ENCODE results near the gene C6orf62.

DNA sequence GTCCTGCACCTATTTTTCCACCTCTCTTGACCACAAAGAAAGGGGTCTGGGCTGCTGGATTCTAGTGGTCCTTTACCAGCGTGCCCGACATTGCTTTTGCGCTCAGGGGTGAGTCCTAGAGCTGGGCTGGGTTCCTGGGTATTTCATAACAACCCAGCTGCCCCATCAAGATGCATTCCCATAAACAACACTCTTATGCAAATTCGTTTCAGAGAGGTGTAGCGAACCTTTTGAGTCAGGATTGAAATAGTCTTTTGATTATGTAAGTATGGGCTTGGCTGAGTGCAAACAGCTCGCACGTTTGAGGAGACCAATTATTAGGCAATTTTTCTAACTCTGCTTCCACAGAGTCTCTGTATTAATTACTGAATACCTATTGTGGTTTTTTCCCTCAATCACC is 38.4 kb downstream of the C6orf62 start:
- TF ChIP-seq, protein P1, sequence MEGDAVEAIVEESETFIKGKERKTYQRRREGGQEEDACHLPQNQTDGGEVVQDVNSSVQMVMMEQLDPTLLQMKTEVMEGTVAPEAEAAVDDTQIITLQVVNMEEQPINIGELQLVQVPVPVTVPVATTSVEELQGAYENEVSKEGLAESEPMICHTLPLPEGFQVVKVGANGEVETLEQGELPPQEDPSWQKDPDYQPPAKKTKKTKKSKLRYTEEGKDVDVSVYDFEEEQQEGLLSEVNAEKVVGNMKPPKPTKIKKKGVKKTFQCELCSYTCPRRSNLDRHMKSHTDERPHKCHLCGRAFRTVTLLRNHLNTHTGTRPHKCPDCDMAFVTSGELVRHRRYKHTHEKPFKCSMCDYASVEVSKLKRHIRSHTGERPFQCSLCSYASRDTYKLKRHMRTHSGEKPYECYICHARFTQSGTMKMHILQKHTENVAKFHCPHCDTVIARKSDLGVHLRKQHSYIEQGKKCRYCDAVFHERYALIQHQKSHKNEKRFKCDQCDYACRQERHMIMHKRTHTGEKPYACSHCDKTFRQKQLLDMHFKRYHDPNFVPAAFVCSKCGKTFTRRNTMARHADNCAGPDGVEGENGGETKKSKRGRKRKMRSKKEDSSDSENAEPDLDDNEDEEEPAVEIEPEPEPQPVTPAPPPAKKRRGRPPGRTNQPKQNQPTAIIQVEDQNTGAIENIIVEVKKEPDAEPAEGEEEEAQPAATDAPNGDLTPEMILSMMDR (IDR thresholded peaks at IDR 0.05; ENCODE audit: poor library complexity, severe bottlenecking) = no peak
- TF ChIP-seq MXI1 (conservative IDR thresholded peaks at IDR 0.05; ENCODE audit: poor library complexity, severe bottlenecking) = no peak
